Kidney epithelial cell (primary cell): ENCODE results near the gene FBXO44. TPM values are rescaled to one million over a fixed set of nuclear protein-coding genes. Genes with fewer than 3 reads are reported as not detected.

Experiments used
- DNase-seq: peaks from one replicate; pipeline ENCODE4 v3.0.0-alpha.2; 2010; ENCODE audit warnings: low read depth
- H3K27me3 ChIP-seq: 2 replicates; pipeline ENCODE4 v1.6.0; 2011; ENCODE audit warnings: low read length; ENCODE audit not compliant: control insufficient read depth, insufficient read depth
- H3K36me3 ChIP-seq: 2 replicates; pipeline ENCODE4 v1.5.1; 2011; ENCODE audit warnings: low read length; ENCODE audit not compliant: control insufficient read depth, insufficient read depth
- H3K4me3 ChIP-seq: 2 replicates; pipeline ENCODE4 v1.5.1; 2011; ENCODE audit warnings: low read depth, mild to moderate bottlenecking, control low read depth, low read length
- total RNA-seq: library from RNA; depleted of rRNA; stranded (reverse); fragments of >200 nt; gene quantifications from 2 replicates; pipeline ENCODE4 v1.2.3, GENCODE V29; 2015
- TF ChIP-seq, protein P1 (sequence below): IDR thresholded peaks from 2 replicates; pipeline ENCODE4 v1.5.1; 2011; ENCODE audit warnings: mild to moderate bottlenecking, moderate library complexity, low read length, control low read depth, inconsistent platforms; ENCODE audit not compliant: insufficient read depth, poor library complexity, severe bottlenecking

The FBXO44 gene
- total RNA-seq, 1 donor from 2014 or later, result 14.4 TPM

DNA sequence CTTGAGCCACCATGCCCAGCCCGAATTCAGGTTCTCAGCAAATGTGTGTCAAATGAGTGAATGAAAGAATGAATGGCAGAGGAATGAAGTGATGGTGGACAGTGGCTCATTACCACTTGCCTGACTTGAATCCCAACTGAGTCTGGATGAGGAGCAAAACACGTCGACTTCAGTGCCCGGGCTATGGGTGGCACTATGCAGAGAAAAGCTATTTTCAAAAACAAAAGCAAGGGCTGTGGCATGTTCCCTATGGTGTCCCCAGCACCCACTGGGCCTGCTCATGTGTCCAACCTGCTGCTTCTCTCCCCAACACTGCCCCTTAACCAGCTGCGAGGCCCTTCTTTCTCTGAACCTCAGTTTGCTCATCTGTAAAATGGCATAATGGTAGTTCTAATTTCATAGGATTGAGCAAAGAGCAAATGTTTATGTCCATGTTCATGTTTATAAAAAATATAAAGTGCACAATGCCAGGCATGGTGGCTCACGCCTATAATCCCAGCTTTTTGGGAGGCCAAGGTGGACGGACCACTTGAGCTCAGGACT is 30.6 kb downstream of the FBXO44 start:
- TF ChIP-seq, protein P1, sequence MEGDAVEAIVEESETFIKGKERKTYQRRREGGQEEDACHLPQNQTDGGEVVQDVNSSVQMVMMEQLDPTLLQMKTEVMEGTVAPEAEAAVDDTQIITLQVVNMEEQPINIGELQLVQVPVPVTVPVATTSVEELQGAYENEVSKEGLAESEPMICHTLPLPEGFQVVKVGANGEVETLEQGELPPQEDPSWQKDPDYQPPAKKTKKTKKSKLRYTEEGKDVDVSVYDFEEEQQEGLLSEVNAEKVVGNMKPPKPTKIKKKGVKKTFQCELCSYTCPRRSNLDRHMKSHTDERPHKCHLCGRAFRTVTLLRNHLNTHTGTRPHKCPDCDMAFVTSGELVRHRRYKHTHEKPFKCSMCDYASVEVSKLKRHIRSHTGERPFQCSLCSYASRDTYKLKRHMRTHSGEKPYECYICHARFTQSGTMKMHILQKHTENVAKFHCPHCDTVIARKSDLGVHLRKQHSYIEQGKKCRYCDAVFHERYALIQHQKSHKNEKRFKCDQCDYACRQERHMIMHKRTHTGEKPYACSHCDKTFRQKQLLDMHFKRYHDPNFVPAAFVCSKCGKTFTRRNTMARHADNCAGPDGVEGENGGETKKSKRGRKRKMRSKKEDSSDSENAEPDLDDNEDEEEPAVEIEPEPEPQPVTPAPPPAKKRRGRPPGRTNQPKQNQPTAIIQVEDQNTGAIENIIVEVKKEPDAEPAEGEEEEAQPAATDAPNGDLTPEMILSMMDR, result no peak
- Histone ChIP-seq H3K36me3 (no peaks in the 10 kb centered on the region), H3K27me3 (peaks cover 18% of the 10 kb centered on the region), H3K4me3 (no peak overlapping the region)
- DNase-seq, result no peak

DNA sequence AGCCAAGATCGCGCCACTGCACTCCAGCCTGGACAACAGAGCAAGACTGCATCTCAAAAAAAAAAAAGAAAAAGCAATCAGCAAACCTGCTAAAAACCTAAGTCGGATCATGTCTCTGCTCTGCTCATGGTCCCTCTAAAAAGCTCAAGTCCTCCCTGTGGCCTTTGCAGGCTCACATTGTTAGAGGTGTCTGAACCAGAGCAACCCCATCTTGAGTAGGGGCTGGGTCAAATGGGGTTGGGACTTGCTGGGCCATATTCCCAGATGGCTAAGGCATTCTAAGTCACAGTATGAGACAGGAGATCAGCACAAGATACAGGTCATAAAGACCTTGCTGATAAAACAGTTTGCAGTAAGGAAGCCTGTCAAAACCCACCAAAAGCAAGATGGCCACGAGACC is 33.8 kb downstream of the FBXO44 start:
- peaks cover 41% of the 10 kb centered on the region for H3K27me3 ChIP-seq
- TF ChIP-seq, protein P1, result no peak
- H3K4me3 ChIP-seq, result no peak overlapping the region
- H3K36me3 ChIP-seq, result no peaks in the 10 kb centered on the region
- DNase-seq, result no peak

DNA sequence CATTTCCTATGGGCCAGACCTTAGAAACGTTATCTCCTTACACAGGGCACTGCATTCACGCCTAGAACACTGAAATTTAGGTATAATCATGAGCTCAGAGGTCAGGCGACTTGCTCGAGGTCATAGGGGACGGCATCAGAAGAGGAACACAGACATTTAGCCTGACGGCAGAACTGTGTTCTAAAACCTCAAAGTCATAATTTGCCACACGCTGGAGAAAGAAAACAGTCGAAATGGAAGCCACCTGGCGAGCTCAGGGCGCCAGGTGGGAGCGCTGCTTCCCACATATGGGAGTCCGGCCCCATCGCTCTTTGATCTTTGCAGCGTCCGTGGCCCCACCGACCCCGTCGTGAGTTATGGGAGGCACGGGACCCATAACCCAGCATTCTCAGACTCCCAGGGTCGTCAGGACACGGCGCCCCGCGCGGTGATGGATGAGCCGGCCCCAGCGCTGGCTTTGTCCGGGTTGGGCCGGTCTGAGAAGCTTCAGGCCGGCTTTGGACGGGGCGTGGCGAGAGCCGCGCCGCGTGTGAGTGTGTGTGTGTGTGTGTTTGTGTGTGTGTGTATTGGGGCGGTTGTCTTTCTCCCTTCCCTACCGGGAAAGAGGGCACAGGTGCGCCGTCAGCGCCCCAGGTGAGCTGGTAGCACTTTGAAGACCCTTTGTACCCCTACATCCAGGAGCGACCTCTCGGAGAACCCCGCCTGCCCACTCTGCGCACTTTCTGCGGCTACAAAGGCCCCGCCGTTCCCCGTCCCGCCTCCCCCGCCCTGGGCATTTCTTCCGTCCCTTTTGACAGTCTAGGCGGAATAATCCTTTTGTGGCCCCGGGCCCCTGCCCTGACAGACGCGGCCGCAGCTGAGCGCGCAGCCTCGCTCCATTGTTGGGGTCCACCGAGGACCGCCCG is 36.0 kb downstream of the FBXO44 start:
- Histone ChIP-seq H3K36me3 (no peaks in the 10 kb centered on the region), H3K27me3 (peaks cover 53% of the 10 kb centered on the region), H3K4me3 (peak overlapping the region; percentile 27)
- TF ChIP-seq, protein P1, result no peak
- DNase-seq, result no peak

DNA sequence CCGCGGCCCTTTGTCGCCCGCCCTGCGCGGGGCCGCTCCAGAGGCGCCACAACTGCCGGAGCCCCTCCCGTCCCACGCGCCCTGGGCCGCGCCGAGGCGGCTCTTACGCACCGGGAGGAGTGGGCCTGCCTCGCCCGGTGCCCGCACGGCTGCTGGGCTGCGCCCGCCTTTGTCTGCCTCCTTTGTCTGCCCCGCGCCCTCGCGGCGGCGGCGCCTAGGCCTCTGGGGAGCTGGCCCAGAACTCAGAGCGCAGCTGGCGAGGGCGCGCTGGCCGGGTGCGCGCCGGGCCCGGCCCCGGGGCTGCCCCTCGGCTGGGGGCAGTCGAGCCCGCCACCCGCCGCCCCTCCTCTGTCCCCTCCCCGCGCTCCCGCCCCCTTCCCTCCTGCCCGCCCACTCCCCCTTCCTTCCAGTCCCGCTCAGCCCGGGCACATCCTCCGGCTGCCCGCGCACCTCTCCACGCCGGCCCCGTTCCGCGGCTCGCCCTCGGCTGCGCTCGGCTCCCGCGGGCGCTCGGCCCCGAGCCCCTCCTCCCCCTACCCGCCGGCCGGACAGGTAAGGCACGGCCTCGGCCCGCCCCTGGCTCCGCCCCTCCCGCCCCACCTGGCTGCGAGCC is 36.7 kb downstream of the FBXO44 start, which contains the start of gene DRAXIN:
TSS of gene DRAXIN (plus strand) at position 409 of the 613 bp plus-strand sequence. CDS start 14,549 bp downstream, outside the sequence.
- no peak for DNase-seq
- Histone ChIP-seq H3K36me3 (no peaks in the 10 kb centered on the region), H3K27me3 (peaks cover 51% of the 10 kb centered on the region), H3K4me3 (peak within 1 kb of the TSS; percentile 27)
- TF ChIP-seq, protein P1, result no peak

DNA sequence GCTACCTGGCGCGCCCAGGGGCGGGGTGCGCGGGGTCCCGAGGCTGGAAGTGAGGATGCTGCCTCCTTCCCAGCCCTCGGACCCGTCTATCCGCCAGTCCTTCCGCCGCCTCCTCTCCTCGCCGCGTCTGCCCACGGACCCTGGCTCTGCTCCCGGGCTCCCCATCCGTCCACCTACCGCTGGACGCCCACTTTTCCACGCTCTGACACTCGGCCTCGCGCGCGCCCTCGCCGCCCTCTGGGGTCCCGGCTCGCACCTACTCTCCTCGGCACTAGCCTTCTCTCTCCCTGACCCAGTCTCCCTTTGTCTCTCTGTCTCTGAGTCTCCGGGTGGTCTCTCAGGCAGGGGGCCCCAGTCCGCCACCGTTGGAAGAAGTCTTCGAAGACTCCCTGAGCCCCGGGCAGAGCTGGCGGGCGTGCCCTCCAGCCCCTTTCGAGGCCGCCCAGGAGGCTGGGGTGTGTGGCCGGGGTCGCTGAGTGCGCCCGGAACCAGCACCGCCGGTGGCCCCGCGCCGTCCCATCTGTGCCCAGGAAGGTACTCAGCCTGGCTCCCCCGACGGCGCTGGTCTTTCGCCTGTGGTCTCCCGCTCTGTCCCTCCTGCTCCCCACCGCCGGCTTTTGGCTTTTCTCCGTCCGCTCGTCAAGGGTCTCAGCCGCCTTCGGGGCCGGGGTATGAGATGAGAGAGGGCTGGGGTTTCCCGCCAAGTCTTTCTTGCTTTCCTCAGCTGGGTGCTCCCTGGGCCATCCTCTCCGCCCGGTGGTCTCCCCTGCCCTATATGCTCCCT is 37.4 kb downstream of the FBXO44 start:
- Histone ChIP-seq H3K4me3 (peak overlapping the region; percentile 11), H3K36me3 (no peaks in the 10 kb centered on the region), H3K27me3 (peaks cover 51% of the 10 kb centered on the region)
- DNase-seq, result no peak
- TF ChIP-seq, protein P1, result no peak
